Left lobe of liver (tissue), 2 donors: ENCODE results near the gene ADGRV1. TPM values are rescaled to one million over a fixed set of nuclear protein-coding genes. Genes with fewer than 3 reads are reported as not detected.
A peak's percentile ranks its signal among the peaks of the same experiment; 100 is the strongest.

ENCODE experiments used
- ATAC-seq: fragments of 200-7000 bp; cut with Tn5 transposase; one replicate; pipeline ENCODE4 v1.9.1; 2020; ENCODE audit warnings: mild to moderate bottlenecking, moderate library complexity
- DNase-seq: peaks from one replicate; pipeline ENCODE4 v3.0.0-alpha.2; 2020; ENCODE audit warnings: low spot score
- total RNA-seq: library from RNA; stranded (reverse); gene quantifications from one replicate; pipeline ENCODE4 v1.2.1, GENCODE V29; 2021
- donor health status: DM: no; HTN: no; CAD: no; lungs with moderate emphysema.
- donor health status: DM: no; HTN: yes; CAD: no.

Gene ADGRV1
- total RNA-seq, 1 donor from 2014 or later, result 9.3 TPM

GRCh38 chr5:91144491-91145332, 586.1 kb downstream of the ADGRV1 start:
- DNase-seq (no peak), ATAC-seq (peak; percentile 85)

DNA sequence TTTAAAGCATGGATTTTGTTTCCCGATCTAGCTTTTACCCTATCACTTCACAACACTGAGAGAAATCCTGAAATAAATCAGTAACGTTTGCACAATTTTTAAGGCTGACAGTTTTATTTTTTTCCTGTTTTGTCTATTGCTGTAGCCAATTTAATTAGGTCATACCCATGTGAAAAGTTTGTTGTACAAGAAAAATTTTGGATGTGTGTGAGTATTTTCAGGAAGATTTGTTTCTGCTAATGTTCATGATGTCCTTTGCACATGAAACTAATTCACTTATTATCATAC, 586.7 kb downstream of the ADGRV1 start:
- ATAC-seq, result peak; percentile 11

GRCh38 chr5:91146230-91146629, 587.6 kb downstream of the ADGRV1 start:
- peak; percentile 60 for ATAC-seq

More for the DNA sequence above, 586.7 kb downstream of the ADGRV1 start:
- DNase-seq, result no peak

DNA sequence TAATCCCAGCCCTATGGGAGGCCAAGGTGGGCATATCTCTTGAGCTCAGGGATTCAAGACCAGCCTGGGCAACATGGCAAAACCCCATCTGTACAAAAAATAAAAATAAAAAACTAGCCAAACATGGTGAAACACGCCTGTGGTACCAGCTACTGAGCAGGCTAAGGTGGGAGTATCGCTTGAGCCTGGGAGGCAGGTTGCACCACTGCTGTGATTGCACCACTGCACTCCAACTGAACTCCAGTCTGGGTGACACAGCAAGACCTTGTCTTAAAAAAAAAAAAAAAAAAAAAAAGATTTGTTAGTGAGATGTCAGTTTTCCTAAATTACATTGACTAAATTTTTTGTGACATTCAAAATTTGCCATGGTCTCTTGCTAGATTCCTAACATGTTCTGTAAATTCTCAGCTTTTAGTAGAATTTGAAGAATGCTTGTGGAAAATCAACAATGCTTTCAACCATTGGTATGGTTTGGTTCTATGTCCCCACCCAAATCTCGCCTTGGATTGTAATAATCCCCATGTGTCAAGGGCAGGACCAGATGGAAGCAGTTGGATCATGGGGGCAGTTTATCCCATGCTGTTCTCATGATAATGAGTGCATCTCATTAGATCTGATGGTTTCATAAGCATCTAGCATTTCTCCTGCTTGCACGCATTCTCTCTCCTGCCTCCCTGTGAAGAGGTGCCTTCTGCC, 588.5 kb downstream of the ADGRV1 start:
- DNase-seq (peak; percentile 72), ATAC-seq (peak; percentile 80)

More at GRCh38 chr5:91146230-91146629, 587.6 kb downstream of the ADGRV1 start:
- DNase-seq, result no peak

GRCh38 chr5:91150234-91150633, 591.6 kb downstream of the ADGRV1 start:
- ATAC-seq (no peak), DNase-seq (no peak)

- ATAC-seq (no peak), DNase-seq (no peak)
These were observed 592.0 kb downstream of the ADGRV1 start for GRCh38 chr5:91150636-91151035.

DNA sequence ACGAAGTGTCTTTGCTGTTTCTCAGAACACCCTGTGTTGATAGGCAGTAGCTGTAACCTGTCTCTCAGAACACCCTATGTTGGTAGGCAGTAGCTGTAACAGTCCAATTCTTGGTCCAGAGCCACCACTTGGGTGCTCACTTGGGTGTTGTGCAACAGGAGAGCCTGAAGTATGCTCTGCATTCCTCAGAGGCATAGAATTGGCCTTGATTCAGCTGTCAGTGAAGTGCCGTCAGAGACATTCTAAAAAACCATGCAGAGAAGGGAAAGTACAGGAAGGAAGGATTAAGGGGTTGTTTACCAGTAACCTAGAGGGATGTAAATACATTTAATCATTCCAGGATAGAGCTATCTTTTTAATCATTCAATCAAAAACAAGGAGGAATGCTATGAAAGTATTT, 593.4 kb downstream of the ADGRV1 start:
- ATAC-seq (peak; percentile 55), DNase-seq (no peak)

DNA sequence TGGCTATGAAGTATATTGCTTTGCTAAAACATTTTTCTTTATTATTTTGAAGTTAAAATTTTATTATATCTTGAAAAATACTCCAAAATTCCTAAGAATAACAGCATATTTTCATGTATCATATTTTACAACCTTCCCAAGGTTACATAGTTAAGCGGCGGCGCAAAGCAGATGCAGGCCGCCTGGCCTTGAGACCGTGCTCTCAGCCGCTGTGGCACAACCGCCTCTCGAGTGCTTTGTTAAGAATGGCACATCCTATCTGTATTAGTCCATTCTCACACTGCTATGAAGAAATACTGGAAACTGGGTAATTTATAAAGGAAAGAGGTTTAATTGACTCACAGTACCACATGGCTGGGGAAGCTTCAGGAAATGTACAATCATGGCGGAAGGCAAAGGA, 595.7 kb downstream of the ADGRV1 start:
- DNase-seq (no peak), ATAC-seq (no peak)

- ATAC-seq (no peak), DNase-seq (no peak)
These were observed 596.7 kb downstream of the ADGRV1 start for GRCh38 chr5:91155274-91155673.

DNA sequence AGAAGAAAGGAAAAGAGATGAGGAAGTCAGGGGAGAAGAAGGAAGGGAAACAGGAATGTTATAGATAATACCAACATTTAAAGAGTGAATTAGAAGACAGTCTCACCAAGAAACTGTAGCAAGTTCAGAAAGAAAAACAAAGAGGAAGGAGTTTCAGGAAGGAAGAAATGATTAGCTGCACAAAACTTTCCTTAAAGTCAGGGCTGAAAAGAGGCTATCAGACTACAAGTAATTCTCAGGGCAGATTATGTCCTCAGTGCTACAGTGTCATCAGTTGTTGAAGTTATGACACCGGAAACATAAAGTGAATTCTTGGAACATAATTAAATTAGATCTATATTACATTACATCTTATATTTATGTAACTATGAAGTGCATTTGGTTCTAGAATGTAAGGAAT, 597.6 kb downstream of the ADGRV1 start:
- ATAC-seq, result no peak

DNA sequence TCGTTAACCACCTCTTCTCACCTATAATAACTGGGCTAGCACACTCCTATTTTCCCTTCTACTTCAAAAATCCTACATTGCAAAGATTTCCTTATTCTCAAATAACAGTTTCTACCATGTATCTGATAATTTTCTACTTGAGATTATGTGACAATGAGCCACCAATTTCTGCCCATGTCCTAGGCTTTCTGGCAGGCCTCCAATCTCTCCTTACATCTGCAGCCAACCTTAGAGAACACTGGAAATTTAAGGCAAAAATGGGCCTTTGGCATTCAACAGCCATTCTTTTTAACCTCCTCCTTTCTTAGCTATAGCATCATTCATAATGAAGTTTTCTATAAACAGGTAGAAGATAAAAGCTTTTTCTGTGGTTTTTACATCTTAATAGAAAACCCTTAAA, 599.4 kb downstream of the ADGRV1 start:
- ATAC-seq (no peak), DNase-seq (no peak)

More for the DNA sequence above, 597.6 kb downstream of the ADGRV1 start:
- DNase-seq, result no peak

- DNase-seq (no peak), ATAC-seq (no peak)
These were observed 601.0 kb downstream of the ADGRV1 start for GRCh38 chr5:91159647-91160046.

DNA sequence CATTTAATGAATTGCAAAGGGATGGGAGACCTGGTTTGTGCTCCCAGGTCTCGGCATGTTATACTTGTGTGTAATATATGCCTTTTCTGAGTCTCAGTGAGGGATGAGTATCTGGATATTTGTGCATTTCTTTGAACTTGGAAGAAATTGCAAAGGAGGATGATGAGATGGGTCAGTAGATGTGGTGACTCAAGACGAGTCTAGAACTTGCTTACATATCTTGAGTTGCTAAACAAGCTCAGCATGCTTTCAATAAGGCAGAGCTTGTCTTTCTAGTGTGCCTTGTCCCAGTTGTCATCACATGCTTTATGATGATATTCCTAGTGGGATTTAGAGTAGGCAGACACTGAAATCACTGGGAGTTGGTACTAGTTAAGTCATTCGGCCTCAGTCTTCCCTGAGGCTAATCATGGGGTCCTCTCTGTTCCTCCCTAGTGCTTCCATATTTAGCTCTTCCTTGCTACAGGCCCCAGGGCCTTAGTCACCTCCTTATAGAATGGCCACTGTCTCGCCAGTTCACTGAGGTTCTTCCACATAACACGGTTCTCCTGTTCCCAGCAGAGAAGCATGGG, 602.2 kb downstream of the ADGRV1 start:
- ATAC-seq (no peak), DNase-seq (no peak)

GRCh38 chr5:91162534-91163381, 604.2 kb downstream of the ADGRV1 start:
- ATAC-seq, result peak; percentile 80
- no peak for DNase-seq

GRCh38 chr5:91164424-91164823, 605.8 kb downstream of the ADGRV1 start:
- no peak for DNase-seq

DNA sequence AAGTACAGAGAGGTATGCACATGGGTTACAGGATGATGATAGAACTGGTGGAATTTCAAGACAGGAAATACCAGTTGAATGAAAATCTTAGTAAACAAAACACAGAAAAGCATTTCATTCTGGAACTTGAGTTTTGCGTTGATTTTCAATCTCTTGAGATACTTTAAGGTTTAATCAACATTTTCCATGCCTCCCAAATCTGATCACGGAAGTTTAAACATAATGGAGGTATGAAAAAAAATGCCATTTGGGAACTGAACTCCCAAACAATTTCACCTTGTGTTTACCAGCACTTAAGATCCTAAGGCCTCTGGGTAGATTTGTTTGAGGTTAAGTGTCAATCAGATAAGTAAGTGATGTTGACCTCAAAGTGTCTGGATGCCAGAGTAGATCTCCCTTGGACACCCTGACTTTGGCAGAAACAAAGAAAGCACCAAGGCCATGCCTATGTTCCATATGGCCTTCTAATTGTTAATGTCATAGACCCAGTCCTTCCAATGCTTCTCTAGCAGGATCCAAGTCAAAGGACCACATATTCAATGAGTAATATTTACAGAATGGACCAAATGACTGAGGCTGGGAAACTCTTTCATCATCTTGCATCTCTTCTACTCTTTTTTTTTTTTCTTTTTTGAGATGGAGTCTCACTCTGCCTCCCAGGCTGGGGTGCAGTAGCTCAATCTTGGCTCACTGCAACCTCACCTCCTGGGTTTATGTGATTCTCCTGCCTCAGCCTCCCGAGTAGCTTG, 607.6 kb downstream of the ADGRV1 start:
- DNase-seq, result no peak
- no peak for ATAC-seq

More at GRCh38 chr5:91164424-91164823, 605.8 kb downstream of the ADGRV1 start:
- ATAC-seq, result no peak

DNA sequence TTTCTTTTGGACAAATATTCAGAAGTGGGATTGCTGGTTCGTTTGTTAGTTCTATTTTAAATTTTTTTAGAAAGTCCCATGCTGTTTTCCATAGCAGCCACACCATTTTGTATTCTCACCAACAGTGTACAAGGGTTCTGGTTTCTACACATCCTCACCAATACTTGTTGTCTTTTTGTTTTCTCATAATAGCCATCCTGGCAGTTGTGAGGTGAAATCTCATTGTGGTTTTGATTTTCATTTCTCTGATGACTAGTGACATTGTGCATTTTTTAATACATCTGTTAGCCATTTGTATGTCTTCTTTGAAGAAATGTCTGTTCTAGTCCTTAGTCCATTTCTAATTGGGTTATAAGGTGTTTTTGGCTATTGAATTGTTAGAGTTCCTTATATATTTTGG, 610.3 kb downstream of the ADGRV1 start:
- ATAC-seq, result no peak

GRCh38 chr5:91170266-91170665, 611.7 kb downstream of the ADGRV1 start:
- no peak for ATAC-seq
- no peak for DNase-seq

More for the DNA sequence above, 610.3 kb downstream of the ADGRV1 start:
- DNase-seq, result no peak

DNA sequence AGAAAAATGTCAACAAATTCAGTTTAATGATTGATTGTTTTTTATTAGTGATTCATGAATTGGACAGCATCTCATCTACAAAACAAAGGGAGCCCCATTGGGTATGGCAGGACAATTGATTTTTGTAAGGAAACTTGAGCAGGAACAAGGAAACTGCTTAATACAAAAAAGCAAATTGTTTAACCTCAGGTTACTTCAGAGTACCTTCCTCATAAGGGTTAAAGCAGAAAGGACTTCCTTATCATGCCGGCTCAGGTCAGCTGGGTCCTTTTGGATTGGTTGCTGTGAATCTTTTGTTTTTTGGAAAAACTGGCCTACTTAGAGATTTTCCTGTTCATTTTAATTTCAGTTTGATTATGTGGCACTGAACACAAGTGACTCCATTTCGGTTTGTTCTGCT, 612.7 kb downstream of the ADGRV1 start:
- no peak for ATAC-seq

DNA sequence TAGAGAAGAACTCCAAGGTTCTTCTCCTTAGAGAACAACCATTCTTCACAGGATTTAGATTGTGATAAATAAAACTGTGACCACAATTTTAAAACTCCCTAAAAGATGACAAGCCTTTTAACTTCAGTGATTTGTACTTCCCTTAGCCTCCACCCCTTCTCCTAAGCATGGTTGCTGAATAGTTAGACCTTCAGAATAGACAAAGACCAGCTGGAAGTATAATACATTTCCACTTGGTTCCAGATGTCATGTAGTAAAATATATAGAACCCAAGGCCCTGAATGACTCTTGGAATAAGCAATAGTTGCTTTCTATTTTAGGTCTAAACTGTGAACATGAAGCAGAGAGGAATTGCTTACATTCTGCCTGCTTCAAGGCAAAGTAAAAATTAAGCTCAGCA, 615.8 kb downstream of the ADGRV1 start:
- DNase-seq, result no peak
- ATAC-seq, result no peak

More for the DNA sequence above, 612.7 kb downstream of the ADGRV1 start:
- no peak for DNase-seq
